Body of pancreas (tissue), 4 donors: Measurements from ENCODE around the gene ERBB4. TPM values are rescaled to one million over a fixed set of nuclear protein-coding genes. Genes with fewer than 3 reads are reported as not detected.

Experiments used
- ATAC-seq: fragments of 150-250 bp; one replicate; pipeline ENCODE4 v1.9.1; 2016
- DNase-seq, 4 donors: peaks; one replicate each; pipeline ENCODE4 v3.0.0-alpha.2; 2019
- H3K27ac ChIP-seq, 4 donors: fragments of 200-600 bp; sonication (generic); 1 replicate in 3 of 4; 2 replicates in 1 of 4; pipeline versions ENCODE4 v1.5.1 to v1.6.1; 2016 to 2019; ENCODE audit warnings: mild to moderate bottlenecking in 1 of 4, mixed read lengths in 1 of 4, moderate library complexity in 1 of 4
- H3K27me3 ChIP-seq, 2 donors: fragments of 200-600 bp; sonication (generic); one replicate each; pipeline ENCODE4 v1.6.0; 2016; ENCODE audit warnings: mild to moderate bottlenecking in 1 of 2
- H3K36me3 ChIP-seq, 2 donors: fragments of 200-600 bp; sonication (generic); replicated peaks in 1 of 2; 2 replicates each; pipeline ENCODE4 v1.5.1; 2016; ENCODE audit warnings: low read depth in 2 of 2; ENCODE audit not compliant: insufficient read depth in 1 of 2
- H3K4me1 ChIP-seq: fragments of 200-600 bp; sonication (generic); one replicate; pipeline ENCODE4 v1.6.0; 2016
- H3K4me3 ChIP-seq, 2 donors: fragments of 200-600 bp; sonication (generic); 1 replicate in 1 of 2; 2 replicates in 1 of 2; pipeline ENCODE4 v1.5.1; 2016 to 2019
- H3K9me3 ChIP-seq, 3 donors: fragments of 200-600 bp; sonication (generic); 1 replicate in 2 of 3; 2 replicates in 1 of 3; pipeline ENCODE4 v1.5.1; 2016
- CTCF ChIP-seq, 7 experiments: fragments of 450-650 bp in 4 of 7; fragments of 200-600 bp in 3 of 7; sonication (generic) in 3 of 7; IDR thresholded peaks; one replicate each; pipeline ENCODE4 v1.5.1; 2016 to 2019; ENCODE audit warnings: antibody characterized with exemption in 7 of 7
- POLR2A ChIP-seq, 3 donors: fragments of 450-650 bp; IDR thresholded peaks; one replicate each; pipeline ENCODE4 v1.6.1; 2016; ENCODE audit warnings: antibody characterized with exemption in 3 of 3, mild to moderate bottlenecking in 2 of 3
- WGBS, 2 donors: methylation state at CpG; one replicate each; pipeline ENCODE4 v1.1.5; 2017; 5-methylcytosine and 5-hydroxymethylcytosine counted together
- intact Hi-C: fragments of 100-400 bp; cut with DNase I; formaldehyde crosslinking; loops from one replicate; pipeline ENCODE4 v1.15.1; 2023
- total RNA-seq, 2 donors: library from RNA; depleted of rRNA; stranded (reverse); fragments of >200 nt; gene quantifications; one replicate each; pipeline ENCODE4 v1.1.0, GENCODE V29; 2016

The ERBB4 gene
- total RNA-seq, 2 donors from 2014 or later = 1.6 to 4.4 TPM

DNA sequence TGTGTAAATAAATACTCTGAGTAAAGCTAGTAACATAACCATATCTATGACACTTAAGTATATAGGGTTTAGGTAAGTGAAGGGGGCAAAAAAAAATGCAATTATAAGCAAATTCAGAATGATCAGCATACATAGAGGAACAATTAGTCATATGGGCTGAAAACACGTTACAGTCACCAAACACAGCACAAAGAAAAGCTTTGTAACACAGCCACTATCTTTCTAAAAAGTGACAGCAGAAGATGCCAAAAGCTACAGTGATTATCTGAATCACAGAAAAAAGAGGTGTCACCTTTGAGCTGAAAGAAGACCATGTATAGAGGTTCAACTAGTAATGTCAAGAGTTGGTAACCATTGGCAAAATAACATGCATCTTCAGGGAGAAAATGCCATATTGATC lies 115.5 kb downstream of the ERBB4 start:
- TF ChIP-seq CTCF (IDR thresholded peaks at IDR 0.05) = no peak
- no peak for TF ChIP-seq POLR2A (IDR thresholded peaks at IDR 0.05)
- no peaks in the 10 kb centered on the region for H3K36me3 ChIP-seq
- no peak for ATAC-seq
- H3K9me3 ChIP-seq = no peaks in the 10 kb centered on the region
- no peak overlapping the region for H3K4me3 ChIP-seq
- H3K4me1 ChIP-seq = no peaks in the 10 kb centered on the region
- WGBS, 2 donors = 40 to 49% methylated on average over 1 of the region's 1 CpG
- intact Hi-C loops = no loop called here
- H3K27me3 ChIP-seq = no peaks in the 10 kb centered on the region
- no peak overlapping the region for H3K27ac ChIP-seq
- no peak for DNase-seq

GRCh38 chr2:212421556-212422334 lies 116.9 kb downstream of the ERBB4 start:
- Histone ChIP-seq H3K9me3 (no peaks in the 10 kb centered on the region), H3K4me3 (no peak overlapping the region), H3K36me3 (no peaks in the 10 kb centered on the region), H3K27me3 (no peaks in the 10 kb centered on the region), H3K27ac (no peak overlapping the region), H3K4me1 (no peaks in the 10 kb centered on the region)
- WGBS, 2 donors = 80 to 94% methylated on average over 4 of the region's 4 CpGs
- no peak for TF ChIP-seq POLR2A (IDR thresholded peaks at IDR 0.05)
- TF ChIP-seq CTCF (IDR thresholded peaks at IDR 0.05) = no peak
- no peak for DNase-seq
- intact Hi-C loops = no loop called here
- no peak for ATAC-seq

DNA sequence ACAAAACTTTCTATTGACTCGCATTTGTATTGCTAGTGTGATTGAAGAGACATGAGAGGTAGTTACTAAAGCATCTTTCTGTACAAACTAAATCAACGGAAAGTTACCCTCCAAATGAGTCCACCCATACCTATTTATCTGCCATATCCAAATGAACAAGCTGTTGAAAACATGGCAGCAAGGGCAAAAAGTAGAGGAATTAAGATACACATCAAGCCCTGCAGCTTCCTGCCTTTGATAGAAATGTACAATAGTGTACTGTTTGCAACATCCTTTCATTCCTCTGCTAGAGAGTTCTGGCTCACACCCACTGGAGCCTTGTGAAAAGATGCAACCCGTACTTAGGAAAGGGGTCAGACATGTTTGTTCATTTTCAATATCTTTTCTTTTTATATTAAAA lies 122.5 kb downstream of the ERBB4 start:
- 70 to 88% methylated on average over 3 of the region's 3 CpGs for WGBS, 2 donors
- no peak overlapping the region for H3K4me3 ChIP-seq
- TF ChIP-seq CTCF (IDR thresholded peaks at IDR 0.05) (no peak), POLR2A (IDR thresholded peaks at IDR 0.05) (no peak)
- no peaks in the 10 kb centered on the region for H3K4me1 ChIP-seq
- H3K9me3 ChIP-seq = no peaks in the 10 kb centered on the region
- H3K36me3 ChIP-seq = no peaks in the 10 kb centered on the region
- intact Hi-C loops = no loop called here
- ATAC-seq = no peak
- no peak for DNase-seq
- no peak overlapping the region for H3K27ac ChIP-seq
- H3K27me3 ChIP-seq = no peaks in the 10 kb centered on the region

GRCh38 chr2:212414767-212415211 lies 123.8 kb downstream of the ERBB4 start:
- intact Hi-C loops = no loop called here
- no peaks in the 10 kb centered on the region for H3K36me3 ChIP-seq
- no peaks in the 10 kb centered on the region for H3K9me3 ChIP-seq
- H3K27ac ChIP-seq = no peak overlapping the region
- no peaks in the 10 kb centered on the region for H3K27me3 ChIP-seq
- ATAC-seq (no peak), DNase-seq (no peak)
- no peak overlapping the region for H3K4me3 ChIP-seq
- WGBS, 2 donors = 66 to 68% methylated on average over 4 of the region's 4 CpGs
- no peaks in the 10 kb centered on the region for H3K4me1 ChIP-seq
- no peak for TF ChIP-seq POLR2A (IDR thresholded peaks at IDR 0.05)
- no peak for TF ChIP-seq CTCF (IDR thresholded peaks at IDR 0.05)

DNA sequence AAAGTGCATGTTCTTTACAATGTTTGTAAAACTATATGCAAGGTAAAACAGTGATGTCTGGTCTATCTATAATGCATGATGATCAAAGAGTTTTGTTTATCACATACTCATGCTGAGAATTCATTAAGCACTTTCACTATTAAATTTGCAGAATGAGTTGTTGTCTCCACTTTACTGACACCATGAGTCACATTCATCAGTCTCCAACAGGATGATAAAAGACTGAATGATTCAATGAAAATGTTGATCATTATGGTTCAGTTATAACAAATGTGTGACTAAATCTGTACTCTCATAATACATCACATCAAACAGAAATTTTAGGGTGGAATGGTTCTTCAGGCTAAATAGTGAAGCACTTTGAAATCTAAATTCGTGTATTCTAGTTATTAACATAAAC lies 129.0 kb downstream of the ERBB4 start:
- Histone ChIP-seq H3K9me3 (no peaks in the 10 kb centered on the region), H3K36me3 (no peaks in the 10 kb centered on the region), H3K27me3 (no peaks in the 10 kb centered on the region), H3K27ac (no peak overlapping the region), H3K4me3 (no peak overlapping the region), H3K4me1 (no peaks in the 10 kb centered on the region)
- no peak for DNase-seq
- WGBS, 2 donors = 49 to 61% methylated on average over 1 of the region's 1 CpG
- intact Hi-C loops = no loop called here
- no peak for ATAC-seq
- TF ChIP-seq POLR2A (IDR thresholded peaks at IDR 0.05) (no peak), CTCF (IDR thresholded peaks at IDR 0.05) (no peak)
